T-helper 1 cell treated with Interleukin-12 subunit alpha and Interleukin-12 subunit beta and Interleukin-4 antibody, amounts not matched to agents 30 ng/mL and 1 ng/mL, for 36 hours (primary cell): ENCODE data around the gene ARV1. TPM values are rescaled to one million over a fixed set of nuclear protein-coding genes. Genes with fewer than 3 reads are reported as not detected.
"Not testable (repeated sequence)": the region's sequence is repeated elsewhere in the genome, so short reads cannot be mapped to it uniquely, and the experiment has no call there.

Experiments used
- intact Hi-C: fragments of 100-400 bp; cut with micrococcal nuclease; formaldehyde crosslinking; loops from one replicate; pipeline ENCODE4 v1.15.1; 2024
- total RNA-seq: library from RNA; stranded (reverse); gene quantifications from 2 replicates; pipeline ENCODE4 v1.2.3, GENCODE V29; 2022

ARV1 gene
- total RNA-seq, 1 donor from 2014 or later: 11.7 TPM

DNA sequence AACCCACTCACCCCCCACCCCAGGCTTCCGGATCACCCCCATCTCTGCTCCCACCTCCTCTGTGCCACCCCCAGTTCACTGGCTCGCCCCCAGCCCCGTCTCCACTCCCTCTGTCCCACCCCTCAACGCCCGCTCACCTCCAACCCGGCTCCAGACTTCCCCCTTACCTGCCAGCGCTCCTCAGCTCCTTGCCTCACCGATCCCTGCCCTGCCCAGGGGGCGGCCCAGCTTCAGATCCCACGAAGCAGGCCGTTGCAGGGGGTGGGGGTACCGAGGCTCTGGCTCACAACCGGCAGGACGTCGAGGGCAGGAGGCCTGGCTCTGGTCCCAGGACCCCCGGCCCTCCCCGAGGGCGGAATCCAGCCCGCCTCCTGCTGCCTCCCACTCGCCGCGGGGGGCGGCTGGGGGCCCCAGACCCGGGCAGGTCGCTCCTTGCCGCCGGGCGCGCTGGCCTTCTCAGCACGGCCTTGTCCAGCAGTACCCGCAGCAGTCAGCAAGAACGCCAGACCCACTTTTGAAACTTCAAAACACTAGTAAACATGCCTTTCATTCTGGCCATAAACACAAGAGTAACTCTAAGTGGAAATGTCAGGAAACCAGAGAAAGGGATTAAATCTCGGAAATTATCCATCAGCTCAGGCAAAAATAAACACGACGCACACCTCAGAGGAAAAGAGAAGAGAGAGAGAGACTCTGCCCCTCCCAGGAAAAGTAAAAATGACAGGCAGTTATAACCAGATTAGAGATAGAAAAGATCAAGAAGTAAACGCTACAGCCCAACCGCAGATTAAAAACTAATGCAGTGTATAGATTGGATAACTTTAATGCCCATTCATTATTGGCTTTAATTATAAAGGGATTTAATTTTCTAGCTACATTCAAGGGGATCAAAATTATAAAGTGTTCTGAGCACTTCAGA, 62.2 kb downstream of the ARV1 start:
- intact Hi-C loops: loop anchor here (1.0 to 2.0 kb wide), 4 partner anchors 124 to 380 kb away; partner anchors contain the start of genes C1orf198 and GNPAT

DNA sequence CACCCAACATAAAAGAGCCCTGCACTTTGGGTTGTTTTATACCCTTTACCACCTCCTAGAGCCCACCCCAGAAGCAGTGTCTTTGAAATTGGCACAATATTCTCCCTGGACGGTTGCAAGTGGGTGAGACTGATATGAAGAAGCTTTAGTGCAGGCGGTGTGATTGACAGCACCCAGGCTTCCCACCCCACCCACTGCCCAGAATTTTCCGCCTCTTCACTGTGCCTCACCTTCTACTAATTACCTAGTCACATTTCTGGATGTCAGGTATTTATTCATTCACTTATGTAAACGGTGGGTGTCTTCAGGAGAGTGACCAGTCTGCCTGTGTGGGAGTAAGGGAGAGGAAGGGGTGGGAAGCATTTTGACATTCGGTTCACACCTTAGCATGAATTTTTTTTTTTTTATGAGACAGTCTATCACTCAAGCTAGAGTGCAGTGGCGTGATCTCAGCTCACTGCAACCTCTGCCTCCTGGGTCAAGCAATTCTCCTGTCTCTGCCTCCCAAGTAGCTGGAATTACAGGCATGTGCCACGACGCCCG, 62.9 kb downstream of the ARV1 start:
- intact Hi-C loops: loop anchor here (2.0 kb wide), 2 partner anchors 199 to 379 kb away; partner anchors contain the start of gene GNPAT

GRCh38 chr1:231044588-231044987, 65.7 kb downstream of the ARV1 start:
- intact Hi-C loops: no loop called here

DNA sequence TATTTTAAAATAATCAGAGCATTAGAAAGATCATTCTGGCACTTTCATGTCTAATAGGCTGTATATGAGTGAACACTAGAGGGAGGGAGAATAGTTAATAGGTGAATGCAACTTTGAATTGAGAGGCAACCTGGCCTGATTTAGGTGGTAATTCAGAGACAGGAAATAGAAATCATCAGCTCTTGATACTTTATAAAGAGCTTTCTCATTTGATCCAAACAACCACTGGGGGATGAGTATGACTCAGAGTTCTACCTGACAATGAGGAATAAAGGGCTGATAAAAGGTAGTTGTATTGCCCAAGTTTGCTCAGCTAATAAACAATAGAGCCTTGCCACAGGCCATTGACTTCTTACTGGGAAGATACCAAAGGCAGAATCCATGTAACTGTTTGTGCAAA, 66.4 kb downstream of the ARV1 start:
- intact Hi-C loops: no loop called here

DNA sequence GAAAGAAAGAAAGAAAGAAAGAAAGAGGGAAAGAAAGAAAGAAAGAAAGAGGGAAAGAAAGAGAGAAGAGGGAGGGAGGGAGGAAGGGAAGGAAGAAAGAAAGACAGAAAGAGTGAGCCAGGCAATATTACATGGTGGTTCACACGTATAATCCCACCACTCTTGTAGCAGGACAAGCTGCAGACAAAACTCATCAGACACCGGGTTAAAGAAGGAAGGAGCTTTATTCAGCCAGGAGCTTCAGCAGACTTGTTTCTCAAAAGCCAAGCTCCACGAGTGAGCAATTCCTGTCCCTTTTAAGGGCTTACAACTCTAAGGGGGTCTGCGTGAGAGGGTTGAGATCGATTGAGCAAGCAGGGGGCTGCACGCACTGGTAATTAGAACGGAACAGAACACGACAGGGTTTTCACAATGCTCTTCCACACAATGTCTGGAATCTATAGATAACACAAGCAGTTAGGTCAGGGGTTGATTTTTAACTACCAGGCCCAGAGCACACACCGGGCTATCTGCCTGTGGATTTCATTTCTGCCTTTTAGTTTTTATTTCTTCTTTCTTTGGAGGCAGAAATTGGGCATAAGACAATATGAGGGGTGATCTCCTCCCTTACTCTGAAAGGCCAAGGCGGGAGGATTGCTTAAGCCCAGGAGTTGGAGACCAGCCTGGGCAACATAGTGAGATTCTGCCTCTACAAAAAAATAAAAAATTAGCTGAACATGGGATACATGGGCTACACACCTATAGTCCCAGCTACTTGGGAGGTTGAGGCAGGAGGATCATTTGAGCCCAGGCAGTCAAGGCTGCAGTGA, 67.2 kb downstream of the ARV1 start:
- intact Hi-C loops: not testable (repeated sequence)

- intact Hi-C loops: no loop called here
Measured at GRCh38 chr1:231046730-231047395, 68.0 kb downstream of the ARV1 start.

- intact Hi-C loops: not testable (repeated sequence)
Measured at GRCh38 chr1:231047529-231047928, 68.6 kb downstream of the ARV1 start.

DNA sequence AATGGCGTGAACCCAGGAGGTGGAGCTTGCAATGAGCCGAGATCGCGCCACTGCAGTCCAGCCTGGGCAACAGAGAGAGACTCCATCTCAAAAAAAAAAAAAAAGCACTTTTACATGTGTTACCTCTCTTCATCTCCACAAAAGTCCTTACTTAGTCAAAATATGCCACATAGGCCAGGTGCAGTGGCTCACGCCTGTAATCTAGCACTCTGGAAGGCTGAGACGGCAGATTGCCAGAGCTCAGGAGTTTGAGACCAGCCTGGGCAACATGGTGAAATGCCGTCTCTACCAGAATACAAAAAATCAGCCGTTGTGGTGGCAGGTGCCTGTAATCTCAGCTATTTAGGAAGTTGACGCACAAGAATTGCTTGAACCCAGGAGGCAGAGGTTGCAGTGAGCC, 69.5 kb downstream of the ARV1 start:
- intact Hi-C loops: not testable (repeated sequence)

GRCh38 chr1:231049121-231049979, 70.5 kb downstream of the ARV1 start:
- intact Hi-C loops: no loop called here

Other genes with a start within 250 kb of the ARV1 start
- not detected in 2 replicates for gene CAPN9, start 231.7 kb upstream of the ARV1 start, total RNA-seq
- gene C1orf198, start 110.6 kb upstream of the ARV1 start, total RNA-seq: 3.2 and 3.6 TPM in 2 replicates
- 28.8 and 35.7 TPM in 2 replicates for gene TTC13, start 233 bp upstream of the ARV1 start, total RNA-seq
- gene FAM89A, start 61.2 kb downstream of the ARV1 start, total RNA-seq: 10.9 and 12.2 TPM in 2 replicates
- gene TRIM67, start 183.0 kb downstream of the ARV1 start, total RNA-seq: not detected in 2 replicates